H1 (cell line): Measurements from ENCODE around the gene SPOP.

ENCODE experiments used
- CEBPB ChIP-seq: IDR thresholded peaks from 2 replicates; pipeline ENCODE4 v1.6.1; 2012; ENCODE audit warnings: low read depth, low read length
- EP300 ChIP-seq, 2 experiments: IDR thresholded peaks; 1 replicate in 1 of 2; 2 replicates in 1 of 2; pipeline ENCODE4 v1.6.1; 2011 to 2012; ENCODE audit warnings: low read depth in 2 of 2, low read length in 2 of 2, mild to moderate bottlenecking in 2 of 2, borderline replicate concordance in 1 of 2, inconsistent platforms in 1 of 2, moderate library complexity in 1 of 2
- EZH2 ChIP-seq: fragments of 200-600 bp; sonication (generic); IDR thresholded peaks from 2 replicates; pipeline ENCODE4 v1.7.1; 2012; ENCODE audit warnings: low read depth, mild to moderate bottlenecking, moderate library complexity, low read length, inconsistent platforms; ENCODE audit not compliant: severe bottlenecking
- NRF1 ChIP-seq: IDR thresholded peaks from 2 replicates; pipeline ENCODE4 v1.6.1; 2011; ENCODE audit warnings: mild to moderate bottlenecking, low read depth, low read length, improper control_type of control experiment
- POLR2A ChIP-seq, 2 experiments: IDR thresholded peaks; 1 replicate in 1 of 2; 2 replicates in 1 of 2; pipeline ENCODE4 v1.6.1; 2011; ENCODE audit warnings: low read depth in 2 of 2, low read length in 2 of 2, mild to moderate bottlenecking in 2 of 2; ENCODE audit errors: control extremely low read depth in 1 of 2
- POLR2AphosphoS5 ChIP-seq: IDR thresholded peaks from 2 replicates; pipeline ENCODE4 v1.6.1; 2011; ENCODE audit warnings: low read depth, low read length
- TAF1 ChIP-seq: IDR thresholded peaks from 2 replicates; pipeline ENCODE4 v1.6.1; 2011; ENCODE audit warnings: mild to moderate bottlenecking, low read depth, low read length
- TF ChIP-seq, protein P1 (sequence below), 3 experiments: IDR thresholded peaks; 1 replicate in 2 of 3; 2 replicates in 1 of 3; pipeline versions ENCODE4 v1.5.1 to v1.6.1; 2011; ENCODE audit warnings: low read length in 3 of 3, mild to moderate bottlenecking in 3 of 3, inconsistent platforms in 2 of 3, low read depth in 1 of 3, moderate library complexity in 1 of 3; ENCODE audit not compliant: insufficient read depth in 1 of 3; ENCODE audit errors: control extremely low read depth in 1 of 3
- TF ChIP-seq, protein P2 (sequence below): IDR thresholded peaks from 2 replicates; pipeline ENCODE4 v1.6.1; 2011; ENCODE audit warnings: low read depth, mild to moderate bottlenecking, low read length; ENCODE audit not compliant: insufficient read depth
- TF ChIP-seq, protein P3 (sequence below): IDR thresholded peaks from 2 replicates; pipeline ENCODE4 v1.6.1; 2012; ENCODE audit warnings: inconsistent platforms

DNA sequence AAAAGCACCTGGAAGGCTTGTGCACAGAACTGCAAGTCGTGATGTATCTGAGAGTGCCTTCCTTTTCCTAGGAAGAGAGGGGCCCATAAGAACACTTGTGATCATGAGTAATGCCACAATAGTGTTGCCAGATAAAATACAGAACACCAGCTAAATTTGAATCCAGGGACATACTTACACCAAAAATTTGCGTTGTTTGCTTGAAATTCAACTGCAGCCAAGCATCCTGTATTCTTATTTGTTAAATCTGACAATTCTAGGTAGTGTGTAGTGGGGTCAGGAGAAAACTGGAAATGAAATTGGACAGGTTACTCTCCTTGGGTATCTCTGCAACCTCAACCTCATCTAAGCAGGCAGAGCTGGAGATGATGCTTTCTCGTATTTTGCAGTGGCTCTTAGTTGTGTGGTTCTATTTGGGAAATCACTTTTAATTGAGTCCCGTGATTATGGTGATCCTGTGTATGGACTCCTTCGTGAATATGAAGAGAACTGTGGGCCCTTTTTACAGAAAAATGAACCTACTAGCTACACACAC, 17.9 kb upstream of the SPOP start:
- TF ChIP-seq POLR2A (IDR thresholded peaks at IDR 0.05; ENCODE audit: control extremely low read depth in 1 of 2, low read depth in 2 of 2, low read length in 2 of 2) (no peak), NRF1 (no peak), EP300 (IDR thresholded peaks at IDR 0.05; ENCODE audit: borderline replicate concordance in 1 of 2, low read depth in 2 of 2, low read length in 2 of 2) (no peak), POLR2AphosphoS5 (no peak), TAF1 (no peak), EZH2 (no peak), CEBPB (no peak)
- TF ChIP-seq, protein P1, sequence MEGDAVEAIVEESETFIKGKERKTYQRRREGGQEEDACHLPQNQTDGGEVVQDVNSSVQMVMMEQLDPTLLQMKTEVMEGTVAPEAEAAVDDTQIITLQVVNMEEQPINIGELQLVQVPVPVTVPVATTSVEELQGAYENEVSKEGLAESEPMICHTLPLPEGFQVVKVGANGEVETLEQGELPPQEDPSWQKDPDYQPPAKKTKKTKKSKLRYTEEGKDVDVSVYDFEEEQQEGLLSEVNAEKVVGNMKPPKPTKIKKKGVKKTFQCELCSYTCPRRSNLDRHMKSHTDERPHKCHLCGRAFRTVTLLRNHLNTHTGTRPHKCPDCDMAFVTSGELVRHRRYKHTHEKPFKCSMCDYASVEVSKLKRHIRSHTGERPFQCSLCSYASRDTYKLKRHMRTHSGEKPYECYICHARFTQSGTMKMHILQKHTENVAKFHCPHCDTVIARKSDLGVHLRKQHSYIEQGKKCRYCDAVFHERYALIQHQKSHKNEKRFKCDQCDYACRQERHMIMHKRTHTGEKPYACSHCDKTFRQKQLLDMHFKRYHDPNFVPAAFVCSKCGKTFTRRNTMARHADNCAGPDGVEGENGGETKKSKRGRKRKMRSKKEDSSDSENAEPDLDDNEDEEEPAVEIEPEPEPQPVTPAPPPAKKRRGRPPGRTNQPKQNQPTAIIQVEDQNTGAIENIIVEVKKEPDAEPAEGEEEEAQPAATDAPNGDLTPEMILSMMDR (IDR thresholded peaks at IDR 0.05; ENCODE audit: control extremely low read depth in 1 of 3, insufficient read depth in 1 of 3, low read depth in 1 of 3, low read length in 3 of 3) = no peak
- TF ChIP-seq, protein P2, sequence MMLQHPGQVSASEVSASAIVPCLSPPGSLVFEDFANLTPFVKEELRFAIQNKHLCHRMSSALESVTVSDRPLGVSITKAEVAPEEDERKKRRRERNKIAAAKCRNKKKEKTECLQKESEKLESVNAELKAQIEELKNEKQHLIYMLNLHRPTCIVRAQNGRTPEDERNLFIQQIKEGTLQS = no peak
- TF ChIP-seq, protein P3, sequence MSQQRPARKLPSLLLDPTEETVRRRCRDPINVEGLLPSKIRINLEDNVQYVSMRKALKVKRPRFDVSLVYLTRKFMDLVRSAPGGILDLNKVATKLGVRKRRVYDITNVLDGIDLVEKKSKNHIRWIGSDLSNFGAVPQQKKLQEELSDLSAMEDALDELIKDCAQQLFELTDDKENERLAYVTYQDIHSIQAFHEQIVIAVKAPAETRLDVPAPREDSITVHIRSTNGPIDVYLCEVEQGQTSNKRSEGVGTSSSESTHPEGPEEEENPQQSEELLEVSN = no peak
